RKO (cell line): ENCODE results near the gene SLC9B2.
A peak's percentile ranks its signal among the peaks of the same experiment; 100 is the strongest.

ENCODE experiments used
- DNase-seq: peaks from one replicate; pipeline ENCODE4 v3.0.0-alpha.2; 2016; ENCODE audit warnings: low spot score

The SLC9B2 gene, protein sequence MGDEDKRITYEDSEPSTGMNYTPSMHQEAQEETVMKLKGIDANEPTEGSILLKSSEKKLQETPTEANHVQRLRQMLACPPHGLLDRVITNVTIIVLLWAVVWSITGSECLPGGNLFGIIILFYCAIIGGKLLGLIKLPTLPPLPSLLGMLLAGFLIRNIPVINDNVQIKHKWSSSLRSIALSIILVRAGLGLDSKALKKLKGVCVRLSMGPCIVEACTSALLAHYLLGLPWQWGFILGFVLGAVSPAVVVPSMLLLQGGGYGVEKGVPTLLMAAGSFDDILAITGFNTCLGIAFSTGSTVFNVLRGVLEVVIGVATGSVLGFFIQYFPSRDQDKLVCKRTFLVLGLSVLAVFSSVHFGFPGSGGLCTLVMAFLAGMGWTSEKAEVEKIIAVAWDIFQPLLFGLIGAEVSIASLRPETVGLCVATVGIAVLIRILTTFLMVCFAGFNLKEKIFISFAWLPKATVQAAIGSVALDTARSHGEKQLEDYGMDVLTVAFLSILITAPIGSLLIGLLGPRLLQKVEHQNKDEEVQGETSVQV

DNA sequence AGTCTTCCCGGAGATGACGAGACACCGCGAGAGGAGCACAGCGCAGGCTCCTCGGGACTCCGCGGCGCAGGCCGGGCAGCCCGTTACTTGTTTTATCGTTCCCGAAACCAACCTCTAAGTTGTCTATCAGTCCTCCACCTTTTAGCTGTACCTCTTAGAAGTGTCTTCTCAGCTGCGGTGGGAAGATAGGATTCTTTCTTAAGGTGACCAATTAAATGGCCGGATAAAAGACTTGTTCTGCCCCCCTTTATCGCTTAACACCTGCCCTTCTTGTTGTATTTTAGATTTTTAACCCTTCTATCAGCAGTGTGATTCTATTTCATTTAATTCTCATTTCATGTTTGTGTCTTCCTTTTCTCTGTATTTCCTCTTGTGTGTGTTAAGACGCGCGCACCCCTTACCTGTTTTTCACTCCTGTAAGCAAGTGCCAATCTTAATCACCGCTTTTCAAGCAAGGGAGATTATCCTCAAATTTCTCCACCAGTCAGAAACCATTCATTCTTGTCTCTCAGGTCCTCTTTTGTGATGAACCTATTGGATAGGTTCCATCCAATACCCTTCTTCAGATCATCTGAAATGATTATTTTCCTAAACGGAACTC, at the start of gene SLC9B2:
SLC9B2 (minus strand) TSS at position 15 of the 601 bp plus-strand sequence. CDS start 9,211 bp downstream, outside the sequence.
- DNase-seq, result peak; percentile 61

DNA sequence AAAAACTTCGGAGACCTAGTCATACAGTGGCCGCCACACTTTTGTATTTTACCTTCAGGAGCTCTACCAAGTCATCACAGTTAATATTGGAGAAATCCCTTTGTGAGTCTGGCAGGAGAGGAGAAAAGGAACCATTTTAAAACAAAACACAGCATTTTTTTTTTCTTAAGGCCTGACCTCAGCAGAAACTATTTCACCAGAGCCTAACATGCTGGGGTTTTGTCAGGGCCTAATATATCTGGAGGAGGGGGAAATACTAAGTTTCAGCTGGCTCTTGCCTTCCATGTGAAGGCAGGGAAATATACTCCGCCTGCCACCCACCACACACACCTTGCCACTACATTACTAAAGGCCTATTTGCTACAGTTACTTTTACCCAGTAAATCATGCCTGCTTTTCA, 49.6 kb upstream of the SLC9B2 start:
- DNase-seq, result no peak

DNA sequence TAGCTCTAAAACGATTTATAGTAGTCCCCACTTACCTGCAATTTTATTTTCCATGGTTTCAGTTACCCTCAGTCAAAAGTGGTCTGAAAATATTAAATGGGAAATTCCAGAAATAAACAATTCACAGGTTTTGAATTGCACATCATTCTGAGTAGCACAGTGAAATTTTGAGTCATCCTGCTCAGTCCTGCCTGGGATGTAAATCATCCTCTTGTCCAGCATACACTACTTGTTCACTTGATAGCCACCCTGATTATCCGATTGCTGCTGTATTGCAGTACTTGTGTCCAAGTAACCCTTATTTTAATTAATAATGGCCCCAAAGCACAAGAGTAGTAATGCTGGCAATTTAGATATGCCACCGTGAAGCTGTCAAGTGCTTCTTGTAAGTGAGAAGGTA, 46.6 kb upstream of the SLC9B2 start:
- no peak for DNase-seq

DNA sequence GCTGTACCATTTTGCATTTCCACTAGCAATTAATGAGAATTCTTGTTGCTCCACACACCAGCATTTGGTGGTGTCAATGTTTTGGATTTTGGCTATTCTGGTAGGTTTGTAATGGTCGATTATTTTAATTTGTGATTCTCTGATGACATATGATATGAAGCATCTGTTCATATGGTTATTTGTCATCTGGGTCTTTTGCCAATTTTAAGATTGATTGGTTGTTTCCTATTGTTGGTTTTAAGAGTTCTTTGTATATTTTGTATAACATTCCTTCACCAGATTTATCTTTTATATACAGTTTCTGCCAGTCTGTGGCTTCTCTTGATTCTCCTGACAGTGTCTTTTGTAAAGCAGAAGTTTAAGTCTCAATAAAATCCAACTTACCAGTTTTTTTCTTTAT, 41.6 kb upstream of the SLC9B2 start:
- no peak for DNase-seq

DNA sequence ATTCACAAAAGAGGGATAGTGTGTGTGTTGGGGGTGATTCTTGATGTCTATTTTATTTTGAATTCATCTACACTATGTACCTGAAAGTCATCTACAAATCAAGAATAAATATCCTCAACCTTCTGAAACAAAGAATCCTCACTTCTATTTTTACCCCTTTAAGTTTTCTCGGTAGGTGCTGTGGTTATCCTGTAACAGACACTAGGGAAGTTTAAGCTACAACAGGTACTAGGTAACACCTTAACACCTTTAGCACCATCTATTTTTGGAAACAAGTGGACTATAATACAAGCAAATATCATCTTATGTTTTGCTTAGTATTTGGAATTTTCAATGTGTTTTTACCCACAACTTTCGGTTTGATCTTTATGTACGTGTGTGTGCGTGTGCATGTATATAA, 35.0 kb upstream of the SLC9B2 start:
- DNase-seq, result no peak

DNA sequence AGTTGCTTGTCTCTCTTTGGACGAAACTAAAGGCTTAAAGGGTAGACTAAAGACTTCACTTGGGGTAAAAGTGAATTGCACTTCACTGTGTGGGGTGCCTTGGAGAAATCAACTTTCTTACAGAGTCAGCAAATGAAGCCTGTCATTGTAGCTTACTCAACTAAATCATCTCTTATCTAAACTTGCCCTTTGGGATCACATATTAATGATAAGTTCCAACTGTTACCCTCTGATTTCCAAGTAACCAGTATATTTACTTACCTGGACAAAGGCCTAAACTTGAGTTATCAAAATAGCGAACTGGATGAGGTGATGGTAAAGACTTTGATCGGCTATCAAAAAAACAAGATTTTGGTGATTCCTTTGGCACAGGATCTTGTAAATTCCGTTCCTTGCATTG, 32.0 kb upstream of the SLC9B2 start:
- DNase-seq, result no peak

DNA sequence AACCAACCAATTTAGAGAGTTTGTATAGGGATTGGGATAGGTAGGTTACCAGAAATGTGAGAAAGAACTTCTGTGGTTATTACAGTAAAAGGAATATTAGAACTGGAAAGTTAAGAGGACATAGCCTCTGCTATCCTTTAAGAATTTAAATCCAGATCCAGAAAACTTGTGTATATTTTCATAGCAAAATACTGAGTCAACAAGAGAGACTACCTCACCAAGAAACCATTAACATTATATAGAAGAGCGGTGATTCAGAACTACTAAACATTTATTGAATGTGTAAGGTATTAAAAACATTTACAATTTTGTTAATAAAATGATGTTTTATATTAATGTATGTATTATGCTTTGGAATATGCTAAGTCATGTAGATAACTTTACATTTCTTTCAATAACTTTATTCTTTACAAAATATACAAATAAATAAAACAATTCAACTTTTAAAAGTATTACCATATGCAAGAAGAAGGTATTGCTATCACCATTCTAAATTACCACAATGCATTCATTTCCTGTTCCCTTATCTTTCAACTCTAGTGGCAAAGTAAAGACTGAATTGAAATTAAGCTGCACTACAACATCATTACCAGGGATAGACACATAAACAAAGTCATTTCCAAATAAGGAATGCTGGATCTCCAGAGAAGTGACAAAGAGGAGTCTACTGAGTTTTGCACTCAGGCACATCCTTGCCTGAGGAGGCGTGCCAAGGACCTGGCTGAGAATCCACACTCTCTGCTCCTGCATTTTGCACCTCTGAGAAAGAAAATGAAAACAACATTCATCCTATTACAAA, 29.2 kb upstream of the SLC9B2 start:
- DNase-seq, result no peak

DNA sequence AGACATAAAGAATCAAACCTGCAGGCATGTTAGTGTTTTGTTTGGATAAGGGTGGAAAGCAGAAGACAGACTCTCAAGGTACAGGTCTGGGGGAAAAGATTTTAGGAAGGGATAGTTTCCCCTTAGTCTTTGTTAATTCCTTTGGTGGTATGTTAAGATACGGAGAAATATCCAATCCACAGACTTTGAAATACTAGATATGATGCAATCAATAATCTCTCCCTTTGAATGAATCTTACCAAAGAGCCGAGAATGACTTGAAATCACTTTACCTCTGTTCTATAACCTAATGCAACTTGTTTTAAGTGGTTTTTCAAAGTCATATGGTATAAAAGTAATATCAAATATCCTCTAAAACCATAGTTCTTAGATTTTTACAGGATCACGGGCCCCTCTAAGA, 28.3 kb upstream of the SLC9B2 start:
- DNase-seq, result no peak

DNA sequence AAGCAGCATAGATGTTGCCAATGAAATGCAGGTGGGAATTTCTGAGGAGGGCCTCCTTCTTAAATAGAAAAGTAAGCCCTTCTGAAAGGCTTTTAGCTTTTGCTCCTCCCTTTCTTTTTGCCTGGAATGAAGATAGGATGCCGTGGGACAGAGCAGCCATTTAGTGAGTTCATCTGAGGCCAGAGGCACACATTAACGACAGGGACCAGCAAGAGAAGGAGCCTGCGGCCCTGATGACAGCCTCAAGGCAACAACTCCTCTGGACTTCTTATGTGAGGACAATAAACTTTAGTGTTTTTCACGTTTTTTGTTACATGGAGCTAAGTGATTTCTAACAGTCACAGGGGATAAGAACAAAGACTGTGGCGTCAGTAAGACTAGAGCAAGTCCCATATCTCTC, 24.1 kb upstream of the SLC9B2 start:
- no peak for DNase-seq

DNA sequence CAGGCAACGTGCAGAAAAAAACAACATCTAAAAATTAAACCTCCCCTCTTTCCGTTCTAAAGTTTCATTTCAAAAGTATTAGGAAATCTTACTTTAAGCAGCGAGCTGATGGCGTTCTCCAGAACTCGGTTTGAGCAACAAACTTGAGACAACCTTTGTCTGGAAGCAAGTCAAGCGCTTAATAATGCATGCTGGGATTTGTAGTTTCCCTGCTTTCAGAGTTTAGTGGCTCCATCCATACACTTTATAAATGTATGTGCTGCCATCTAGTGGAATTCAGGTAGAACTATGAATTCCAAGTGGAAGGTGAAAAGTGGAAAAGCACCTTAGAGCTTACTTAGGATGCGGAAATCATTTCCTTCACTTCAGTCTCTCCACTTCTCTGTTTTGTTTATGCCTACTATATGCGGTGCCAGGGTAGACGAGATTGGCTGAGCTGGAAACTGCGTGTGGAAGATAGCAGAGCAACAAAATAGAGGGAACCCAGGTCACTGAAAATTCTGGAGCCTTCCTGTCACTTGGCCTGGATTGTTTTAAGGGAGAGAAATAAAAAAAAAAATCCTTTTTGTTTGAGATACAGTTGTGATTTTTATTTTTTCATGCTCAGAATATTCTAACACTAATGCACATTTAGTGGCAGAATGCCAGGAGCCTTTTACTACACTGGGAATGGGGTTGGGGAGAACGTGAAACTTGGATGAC, 23.3 kb upstream of the SLC9B2 start, which contains the start of gene BDH2:
BDH2 (minus strand) TSS at position 144 of the 702 bp plus-strand sequence. CDS start 3,580 bp downstream, outside the sequence.
- peak; percentile 98 for DNase-seq

DNA sequence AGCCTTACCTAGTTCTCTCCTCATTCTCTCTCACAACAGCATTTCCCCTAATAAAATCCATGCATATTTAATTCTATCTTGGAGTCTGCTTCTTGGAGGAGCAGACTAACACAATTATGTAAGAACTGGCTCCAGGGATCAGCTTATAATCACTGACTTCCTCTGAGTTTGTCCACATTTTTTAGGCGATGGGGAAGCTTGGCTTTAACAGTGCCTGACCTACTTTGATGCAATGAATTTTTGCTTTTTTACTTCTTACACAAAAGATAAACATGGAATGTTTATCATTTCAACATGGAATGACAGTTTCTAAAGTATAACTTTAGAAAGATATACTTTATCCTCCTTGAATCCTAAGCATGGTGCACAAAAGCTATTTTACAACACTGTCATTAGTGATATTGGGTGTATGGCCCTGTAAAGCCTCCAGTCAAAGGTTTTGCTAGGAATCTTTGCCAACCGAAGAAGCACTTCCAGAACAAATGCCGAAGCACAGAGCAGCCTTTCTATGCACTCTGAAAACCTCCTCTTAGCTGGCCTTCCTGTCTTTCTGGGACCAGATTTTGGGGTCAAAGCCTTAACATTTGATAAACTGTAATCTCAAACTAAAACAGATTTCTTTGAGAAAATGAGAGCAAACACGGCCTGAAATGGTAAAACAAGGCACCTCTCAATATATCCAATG, 22.3 kb upstream of the SLC9B2 start:
- DNase-seq, result no peak

DNA sequence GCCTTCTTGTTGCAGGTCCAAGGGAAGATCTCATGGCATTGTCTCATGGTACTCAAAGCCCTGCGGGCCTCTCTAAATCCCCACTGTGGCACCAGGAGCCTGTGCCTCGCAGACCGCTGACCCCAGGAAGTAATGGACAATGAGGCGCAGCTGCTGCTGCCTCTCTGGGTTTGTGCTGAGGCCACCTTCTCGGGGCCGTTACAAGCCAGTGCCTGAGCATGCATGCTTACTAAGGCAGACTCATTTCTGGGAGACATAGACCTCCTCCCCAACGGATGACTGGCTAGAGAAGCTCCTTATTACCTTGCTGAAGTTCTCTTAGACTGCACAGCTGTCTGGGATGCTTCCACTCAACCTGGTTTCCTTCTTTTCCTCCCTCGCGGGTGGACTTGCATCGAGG, 21.8 kb upstream of the SLC9B2 start:
- no peak for DNase-seq

DNA sequence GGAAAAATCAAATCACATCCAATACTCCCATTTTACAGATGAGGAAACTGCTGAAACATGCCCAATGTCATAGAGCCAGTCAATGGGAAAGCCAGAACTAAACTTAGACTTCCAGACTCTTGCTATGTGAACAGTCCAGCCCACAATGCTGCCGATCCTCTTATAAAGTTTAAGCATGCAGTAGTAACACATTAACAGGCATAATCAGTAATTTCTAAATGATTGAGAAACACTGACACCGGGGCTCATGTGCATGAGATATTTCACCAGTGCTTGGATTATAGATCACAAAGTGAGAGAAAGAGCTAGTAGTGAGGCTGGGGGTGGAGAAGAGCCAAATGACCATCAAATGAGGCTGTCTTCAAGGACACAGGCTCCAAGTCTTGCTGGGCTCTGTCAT, 20.6 kb upstream of the SLC9B2 start:
- DNase-seq, result no peak

DNA sequence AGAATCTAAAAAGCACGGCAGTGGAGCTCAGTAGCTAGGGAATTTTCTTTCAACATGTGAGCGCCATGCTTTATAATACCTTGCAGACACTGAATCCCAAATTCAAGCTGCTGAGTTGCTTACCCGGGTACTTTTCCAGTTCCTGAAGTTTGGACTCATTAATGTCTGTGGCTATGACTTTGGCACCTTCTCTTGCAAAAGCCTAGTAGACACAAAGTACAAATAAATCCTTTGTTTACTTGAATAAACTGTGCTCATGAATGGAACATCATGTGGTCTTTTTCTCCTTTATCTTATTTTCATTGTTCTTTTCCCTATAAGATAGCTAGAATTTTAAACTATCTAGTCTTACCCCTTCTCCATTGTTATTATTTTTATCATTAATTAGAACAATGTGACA, 18.5 kb upstream of the SLC9B2 start:
- no peak for DNase-seq

DNA sequence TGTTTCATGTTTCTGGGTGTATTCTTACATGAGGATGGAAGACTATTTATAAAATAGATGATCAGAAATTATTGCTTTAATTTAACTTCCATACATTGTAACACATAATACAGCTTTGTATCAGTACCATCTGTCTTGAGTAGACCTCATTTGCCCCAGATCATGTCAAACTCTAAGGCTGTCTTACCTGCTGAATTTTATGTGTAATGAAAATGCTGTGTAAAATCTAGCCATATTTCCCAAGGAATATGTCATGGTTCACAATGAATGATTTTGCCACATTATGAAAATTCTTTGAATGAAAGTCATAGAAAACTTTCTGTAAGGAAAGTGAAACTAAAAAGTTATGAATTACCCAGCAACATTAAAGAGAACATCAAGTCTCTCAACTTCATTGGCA, 15.7 kb upstream of the SLC9B2 start:
- DNase-seq, result no peak

DNA sequence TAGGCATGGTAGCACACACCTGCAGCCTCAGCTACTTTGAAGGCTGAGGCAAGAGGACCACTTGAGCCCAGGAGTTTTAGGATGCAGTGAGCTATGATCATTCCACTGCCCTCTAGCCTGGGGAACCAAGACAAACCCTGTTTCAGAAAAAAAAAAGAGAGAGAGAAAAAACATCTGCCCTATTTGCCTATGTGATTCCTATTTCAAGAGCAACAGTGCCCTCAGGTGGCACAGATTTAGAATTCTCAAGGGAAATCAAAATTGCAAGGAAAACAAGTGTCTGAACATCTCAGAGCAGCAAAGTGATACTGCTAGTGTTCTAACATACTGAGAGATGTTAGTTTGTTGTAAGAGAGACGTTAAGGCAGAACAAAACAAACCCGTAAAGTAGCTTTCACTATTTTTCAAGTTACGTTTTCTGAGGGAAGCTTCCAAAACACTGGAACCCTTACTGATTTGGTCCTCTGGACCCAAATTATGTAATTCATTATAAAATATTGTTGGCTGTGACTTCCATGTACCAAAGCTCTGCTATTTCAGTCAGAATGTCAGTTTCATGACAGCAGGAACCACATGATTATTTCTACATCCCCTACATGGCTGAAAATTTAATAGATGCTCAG, 15.2 kb upstream of the SLC9B2 start:
- DNase-seq, result peak; percentile 84

DNA sequence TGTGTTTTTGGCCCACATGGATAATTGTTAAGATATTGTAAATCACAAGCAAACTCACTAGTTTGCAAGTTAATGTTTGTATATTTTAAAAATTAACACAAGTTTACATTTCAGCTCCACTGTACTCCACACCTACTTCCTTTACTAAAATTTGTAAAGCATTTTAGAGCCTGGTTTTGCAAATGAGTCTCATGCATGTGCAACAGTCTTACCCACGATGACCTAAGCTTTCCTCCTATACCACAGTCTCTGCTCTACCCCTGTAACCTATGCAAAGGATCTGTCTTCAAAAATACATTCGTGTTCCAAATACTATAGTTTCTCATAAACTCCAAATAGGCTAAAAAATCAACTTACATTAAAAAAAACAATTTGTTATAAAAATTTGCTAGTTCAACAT, 12.9 kb upstream of the SLC9B2 start:
- DNase-seq, result no peak

DNA sequence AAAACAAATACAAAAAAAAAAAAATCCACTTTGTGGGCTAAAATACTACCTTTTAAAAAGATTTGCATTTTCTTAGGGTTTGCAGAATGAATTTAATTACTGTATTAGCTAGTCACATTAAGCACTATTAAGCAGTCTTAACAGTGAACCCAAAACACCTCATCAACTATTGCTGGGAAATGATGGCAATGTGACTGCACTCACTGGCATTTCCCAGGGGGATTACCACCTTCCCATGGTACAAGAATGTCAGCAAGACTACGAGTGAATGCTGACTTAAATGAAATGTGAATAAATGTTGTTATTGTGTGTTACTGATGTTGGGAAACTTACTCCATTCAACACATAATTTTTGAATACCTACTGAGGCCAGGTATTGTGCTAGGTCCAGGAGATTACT, 10.0 kb upstream of the SLC9B2 start:
- no peak for DNase-seq

DNA sequence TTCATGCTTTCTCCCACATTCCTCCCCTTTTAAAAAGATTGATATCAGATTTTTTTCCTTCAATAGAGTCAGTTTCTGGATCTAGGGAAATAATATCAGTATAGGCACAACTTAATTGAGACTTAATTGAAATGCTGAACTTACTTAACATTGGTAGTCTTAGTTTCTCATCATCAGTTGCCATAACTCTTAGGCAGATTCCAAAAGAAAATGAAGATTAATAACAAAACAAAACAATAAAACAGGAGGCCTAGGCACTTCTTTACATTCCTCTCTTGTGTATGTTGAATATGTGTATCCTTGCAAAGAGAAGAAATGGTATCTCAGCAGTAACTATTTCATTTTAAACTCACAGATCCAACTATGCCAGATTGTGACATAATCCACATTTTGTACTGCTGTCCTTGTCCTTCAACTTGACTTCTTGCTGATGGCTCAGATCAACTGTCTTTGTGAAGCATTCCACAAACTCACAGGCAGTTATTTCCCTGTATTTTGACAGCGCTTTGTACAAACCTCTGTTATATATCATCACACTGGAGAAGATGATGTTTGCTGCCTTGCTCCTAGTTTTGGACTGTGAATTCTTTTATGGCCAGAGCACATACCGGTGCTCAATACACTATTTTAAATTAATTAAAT, 9.1 kb upstream of the SLC9B2 start:
- no peak for DNase-seq

DNA sequence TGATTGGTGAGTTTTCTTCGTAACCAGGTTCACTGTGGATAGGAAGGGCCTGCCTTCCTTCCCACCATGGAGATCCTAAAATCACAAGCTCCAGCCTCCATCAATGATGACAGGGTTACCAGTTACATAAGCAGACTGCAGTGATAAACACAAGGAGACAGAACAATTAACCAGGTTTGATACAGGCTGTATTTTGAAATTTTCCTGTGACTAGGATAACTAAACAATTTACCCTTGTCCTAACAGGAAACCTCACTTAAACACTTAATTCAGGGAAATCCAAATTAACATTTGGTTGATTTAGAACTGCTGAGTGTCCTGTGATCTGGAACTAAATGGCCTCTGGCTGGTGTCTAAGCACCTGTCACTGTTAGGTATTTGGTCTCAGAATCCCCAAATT, 3.1 kb upstream of the SLC9B2 start:
- no peak for DNase-seq
